Liver (tissue), 9 donors: ENCODE results near the gene MICAL1. TPM values are rescaled to one million over a fixed set of nuclear protein-coding genes. Genes with fewer than 3 reads are reported as not detected.

Experiments used
- DNase-seq: peaks from one replicate; pipeline ENCODE4 v3.0.0-alpha.2; 2017; ENCODE audit warnings: low spot score
- H3K27ac ChIP-seq, 2 donors: one replicate each; pipeline ENCODE4 v1.7.0; 2013; ENCODE audit warnings: inconsistent platforms in 2 of 2, low read length in 2 of 2, control low read depth in 1 of 2, low read depth in 1 of 2, mild to moderate bottlenecking in 1 of 2
- H3K27me3 ChIP-seq, 4 donors: one replicate each; pipeline versions ENCODE4 v1.6.1 to v1.7.0; 2013; ENCODE audit warnings: low read length in 3 of 4, inconsistent platforms in 1 of 4, mild to moderate bottlenecking in 1 of 4, moderate library complexity in 1 of 4; ENCODE audit not compliant: control insufficient read depth in 4 of 4, insufficient read depth in 4 of 4
- H3K36me3 ChIP-seq, 4 donors: one replicate each; pipeline versions ENCODE4 v1.6.1 to v1.7.0; 2013; ENCODE audit warnings: low read length in 3 of 4, mild to moderate bottlenecking in 3 of 4, low read depth in 1 of 4, moderate library complexity in 1 of 4; ENCODE audit not compliant: control insufficient read depth in 4 of 4, insufficient read depth in 3 of 4
- H3K4me1 ChIP-seq, 4 donors: one replicate each; pipeline versions ENCODE4 v1.6.1 to v1.7.0; 2013; ENCODE audit warnings: low read length in 3 of 4, mild to moderate bottlenecking in 3 of 4, moderate library complexity in 1 of 4; ENCODE audit not compliant: control insufficient read depth in 4 of 4, insufficient read depth in 4 of 4
- H3K4me3 ChIP-seq, 3 donors: one replicate each; pipeline versions ENCODE4 v1.6.1 to v1.7.0; 2013; ENCODE audit warnings: low read length in 3 of 3, control low read depth in 1 of 3, low read depth in 1 of 3, mild to moderate bottlenecking in 1 of 3
- H3K9ac ChIP-seq, 2 donors: one replicate each; pipeline ENCODE4 v1.7.0; 2013; ENCODE audit warnings: low read length in 2 of 2, mild to moderate bottlenecking in 2 of 2, moderate library complexity in 2 of 2, control low read depth in 1 of 2, low read depth in 1 of 2
- H3K9me3 ChIP-seq, 4 donors: one replicate each; pipeline versions ENCODE4 v1.6.1 to v1.7.0; 2013; ENCODE audit warnings: low read length in 3 of 4; ENCODE audit not compliant: control insufficient read depth in 4 of 4
- EGR1 ChIP-seq, 2 donors: IDR thresholded peaks; 2 replicates each; pipeline ENCODE4 v1.6.1; 2016 to 2018; ENCODE audit warnings: antibody characterized with exemption in 2 of 2, low read depth in 2 of 2
- FOXA1 ChIP-seq: IDR thresholded peaks from 2 replicates; pipeline ENCODE4 v1.6.1; 2016; ENCODE audit warnings: antibody characterized with exemption
- FOXA2 ChIP-seq: IDR thresholded peaks from 2 replicates; pipeline ENCODE4 v1.6.1; 2016; ENCODE audit warnings: antibody characterized with exemption
- GABPA ChIP-seq, 2 donors: IDR thresholded peaks in 1 of 2; conservative IDR thresholded peaks in 1 of 2; 2 replicates each; pipeline ENCODE4 v1.6.1; 2016; ENCODE audit warnings: antibody characterized with exemption in 2 of 2, mild to moderate bottlenecking in 1 of 2, moderate library complexity in 1 of 2
- HNF4A ChIP-seq, 2 donors: conservative IDR thresholded peaks; 2 replicates each; pipeline ENCODE4 v1.6.1; 2016; ENCODE audit warnings: antibody characterized with exemption in 2 of 2, mild to moderate bottlenecking in 2 of 2
- HNF4G ChIP-seq: IDR thresholded peaks from 2 replicates; pipeline ENCODE4 v1.6.1; 2016; ENCODE audit warnings: antibody characterized with exemption
- JUND ChIP-seq, 2 donors: IDR thresholded peaks; 2 replicates each; pipeline ENCODE4 v1.6.1; 2016; ENCODE audit warnings: antibody characterized with exemption in 2 of 2
- NR2F2 ChIP-seq: IDR thresholded peaks from 2 replicates; pipeline ENCODE4 v1.6.1; 2016; ENCODE audit warnings: antibody characterized with exemption
- RAD21 ChIP-seq, 2 donors: IDR thresholded peaks; 2 replicates each; pipeline ENCODE4 v1.6.1; 2016; ENCODE audit warnings: antibody characterized with exemption in 2 of 2, mild to moderate bottlenecking in 2 of 2
- RXRA ChIP-seq, 2 donors: IDR thresholded peaks; 2 replicates each; pipeline ENCODE4 v1.6.1; 2017 to 2018; ENCODE audit warnings: antibody characterized with exemption in 2 of 2, mild to moderate bottlenecking in 1 of 2
- SP1 ChIP-seq: IDR thresholded peaks from 2 replicates; pipeline ENCODE4 v1.6.1; 2018; ENCODE audit warnings: antibody characterized with exemption, mild to moderate bottlenecking
- TAF1 ChIP-seq: conservative IDR thresholded peaks from 2 replicates; pipeline ENCODE4 v1.6.1; 2016; ENCODE audit warnings: antibody characterized with exemption, mild to moderate bottlenecking
- YY1 ChIP-seq: IDR thresholded peaks from 2 replicates; pipeline ENCODE4 v1.6.1; 2016; ENCODE audit warnings: antibody characterized with exemption, mild to moderate bottlenecking
- WGBS: extraction: QIAGEN DNeasy Blood & Tissue Kit; methylation state at CpG from one replicate; pipeline ENCODE4 v1.1.7; 2013; 5-methylcytosine and 5-hydroxymethylcytosine counted together
- polyA plus RNA-seq, 2 donors: library from polyadenylated mRNA; stranded (reverse) in 1 of 2; unstranded in 1 of 2; fragments of 200-250 nt in 1 of 2; fragments of >200 nt in 1 of 2; fragmentation: Nextera tagmentation in 1 of 2; extraction: Ambion mirVana in 1 of 2; gene quantifications; one replicate each; pipeline versions ENCODE4 v1.2.1 to v1.2.3, GENCODE V29; 2013 to 2015
- total RNA-seq, 2 donors: library from RNA; depleted of rRNA; stranded (reverse); fragments of >200 nt; gene quantifications; one replicate each; pipeline ENCODE4 v1.2.3, GENCODE V29; 2014
- TF ChIP-seq, protein P1 (sequence below): IDR thresholded peaks from 2 replicates; pipeline ENCODE4 v1.6.1; 2016; ENCODE audit warnings: antibody characterized with exemption, mild to moderate bottlenecking
- TF ChIP-seq, protein P2 (sequence below): IDR thresholded peaks from 2 replicates; pipeline ENCODE4 v1.6.1; 2016; ENCODE audit warnings: antibody characterized with exemption
- TF ChIP-seq, protein P3 (sequence below): fragments of 150-350 bp; IDR thresholded peaks from 2 replicates; pipeline ENCODE4 v1.5.1; 2017; ENCODE audit warnings: improper control_type of control experiment, low read depth, low read length; ENCODE audit not compliant: missing input control
- TF ChIP-seq, protein P4 (sequence below): IDR thresholded peaks from 2 replicates; pipeline ENCODE4 v1.6.1; 2016; ENCODE audit warnings: antibody characterized with exemption
- TF ChIP-seq, protein P5 (sequence below): IDR thresholded peaks from 2 replicates; pipeline ENCODE4 v1.6.1; 2016; ENCODE audit warnings: antibody characterized with exemption
- donor health status: healthy.
- donor health status: healthy.
- donor health status: healthy.
- donor health status: healthy.
- donor health status: healthy.

MICAL1 gene
- total and polyA plus RNA-seq, 4 donors: 1.8 to 4.9 (median 3.3) TPM

DNA sequence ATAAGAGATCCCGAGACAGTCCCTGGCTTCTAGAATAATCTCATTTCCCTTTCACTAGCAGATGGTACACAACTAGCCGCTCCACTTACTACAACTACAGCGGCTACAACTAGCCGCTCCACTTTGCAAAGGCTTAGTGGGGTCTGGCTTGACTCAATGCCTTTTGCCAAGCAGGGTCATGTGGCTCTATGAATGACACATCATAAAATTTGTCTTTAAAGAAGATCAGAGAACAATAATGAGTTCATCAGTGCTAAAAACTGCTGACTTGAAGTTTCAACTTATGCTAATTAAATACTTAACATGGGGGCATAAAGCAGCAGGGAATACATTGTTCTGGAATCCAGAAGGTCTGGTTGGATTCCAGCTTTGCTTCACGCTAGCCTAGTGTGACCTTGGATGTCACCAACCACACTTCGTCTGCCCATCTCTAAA is 2.0 kb upstream of the MICAL1 start:
- Histone ChIP-seq H3K9ac (no peak overlapping the region), H3K9me3 (no peaks in the 10 kb centered on the region), H3K36me3 (peaks cover 0 to 7% (median 3%) of the 10 kb centered on the region in 4 donors), H3K4me1 (peaks cover 8 to 19% (median 16%) of the 10 kb centered on the region in 4 donors), H3K27me3 (no peaks in the 10 kb centered on the region), H3K27ac (no peak overlapping the region), H3K4me3 (no peak overlapping the region)
- 91% methylated on average over 6 of the region's 6 CpGs for whole genome bisulfite sequencing
- TF ChIP-seq JUND (IDR thresholded peaks at IDR 0.05) (no peak), RAD21 (IDR thresholded peaks at IDR 0.05) (no peak), HNF4G (no peak), NR2F2 (no peak), YY1 (no peak)
- TF ChIP-seq, protein P1, sequence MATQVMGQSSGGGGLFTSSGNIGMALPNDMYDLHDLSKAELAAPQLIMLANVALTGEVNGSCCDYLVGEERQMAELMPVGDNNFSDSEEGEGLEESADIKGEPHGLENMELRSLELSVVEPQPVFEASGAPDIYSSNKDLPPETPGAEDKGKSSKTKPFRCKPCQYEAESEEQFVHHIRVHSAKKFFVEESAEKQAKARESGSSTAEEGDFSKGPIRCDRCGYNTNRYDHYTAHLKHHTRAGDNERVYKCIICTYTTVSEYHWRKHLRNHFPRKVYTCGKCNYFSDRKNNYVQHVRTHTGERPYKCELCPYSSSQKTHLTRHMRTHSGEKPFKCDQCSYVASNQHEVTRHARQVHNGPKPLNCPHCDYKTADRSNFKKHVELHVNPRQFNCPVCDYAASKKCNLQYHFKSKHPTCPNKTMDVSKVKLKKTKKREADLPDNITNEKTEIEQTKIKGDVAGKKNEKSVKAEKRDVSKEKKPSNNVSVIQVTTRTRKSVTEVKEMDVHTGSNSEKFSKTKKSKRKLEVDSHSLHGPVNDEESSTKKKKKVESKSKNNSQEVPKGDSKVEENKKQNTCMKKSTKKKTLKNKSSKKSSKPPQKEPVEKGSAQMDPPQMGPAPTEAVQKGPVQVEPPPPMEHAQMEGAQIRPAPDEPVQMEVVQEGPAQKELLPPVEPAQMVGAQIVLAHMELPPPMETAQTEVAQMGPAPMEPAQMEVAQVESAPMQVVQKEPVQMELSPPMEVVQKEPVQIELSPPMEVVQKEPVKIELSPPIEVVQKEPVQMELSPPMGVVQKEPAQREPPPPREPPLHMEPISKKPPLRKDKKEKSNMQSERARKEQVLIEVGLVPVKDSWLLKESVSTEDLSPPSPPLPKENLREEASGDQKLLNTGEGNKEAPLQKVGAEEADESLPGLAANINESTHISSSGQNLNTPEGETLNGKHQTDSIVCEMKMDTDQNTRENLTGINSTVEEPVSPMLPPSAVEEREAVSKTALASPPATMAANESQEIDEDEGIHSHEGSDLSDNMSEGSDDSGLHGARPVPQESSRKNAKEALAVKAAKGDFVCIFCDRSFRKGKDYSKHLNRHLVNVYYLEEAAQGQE: no peak
- no peak for DNase-seq

DNA sequence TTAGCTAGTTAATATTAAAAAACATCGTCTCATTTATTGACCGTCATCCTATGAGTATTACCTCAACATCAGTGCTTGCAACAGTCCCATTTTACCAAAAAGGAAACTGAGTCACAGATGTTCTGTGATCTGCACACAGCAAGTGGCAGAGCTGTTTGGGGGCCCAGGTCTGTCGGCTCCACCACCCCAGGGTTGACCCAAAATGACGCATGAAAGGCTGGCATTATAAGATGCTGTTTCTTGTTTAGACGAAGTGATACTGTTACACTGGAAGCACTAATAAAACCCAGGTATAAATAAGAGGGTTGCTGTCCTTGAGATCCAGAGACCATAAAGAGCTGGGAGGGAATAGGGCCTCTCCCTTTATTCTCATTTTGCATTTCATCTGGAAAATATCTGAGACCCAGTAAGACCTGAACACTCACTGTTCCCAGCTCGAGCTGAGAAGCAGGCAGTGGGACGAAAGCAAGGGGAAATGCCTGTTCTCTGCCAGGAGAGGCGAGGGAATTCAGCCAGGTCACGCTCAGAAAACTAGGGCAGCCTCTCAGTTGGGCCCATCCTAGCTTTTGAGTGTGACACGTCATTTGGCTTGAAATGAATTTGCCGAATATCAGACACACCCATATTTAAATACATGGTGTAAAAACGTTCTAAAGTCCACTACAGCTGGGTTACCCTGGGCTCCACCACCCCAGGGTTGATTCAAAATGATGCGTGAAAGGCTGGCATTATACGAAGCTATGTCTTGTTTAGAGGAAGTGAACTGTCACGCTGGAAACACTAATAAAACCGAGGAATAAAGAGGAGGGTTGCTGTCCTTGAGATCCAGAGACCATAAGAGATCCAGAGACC is 1.4 kb upstream of the MICAL1 start:
- Histone ChIP-seq H3K4me1 (peaks cover 8 to 19% (median 16%) of the 10 kb centered on the region in 4 donors), H3K4me3 (no peak overlapping the region), H3K27me3 (no peaks in the 10 kb centered on the region), H3K9me3 (no peaks in the 10 kb centered on the region), H3K9ac (no peak overlapping the region), H3K27ac (no peak overlapping the region), H3K36me3 (peaks cover 0 to 6% (median 3%) of the 10 kb centered on the region in 4 donors)
- no peak for TF ChIP-seq YY1
- no peak for TF ChIP-seq HNF4G
- TF ChIP-seq NR2F2: no peak
- TF ChIP-seq EGR1 (IDR thresholded peaks at IDR 0.05; ENCODE audit: low read depth in 2 of 2): no peak
- peak in 1 of 2 donors; percentile 23 for TF ChIP-seq RAD21 (IDR thresholded peaks at IDR 0.05)
- no peak for TF ChIP-seq RXRA (IDR thresholded peaks at IDR 0.05)
- TF ChIP-seq JUND (IDR thresholded peaks at IDR 0.05): no peak
- TF ChIP-seq, protein P1: no peak
- peak in 1 of 2 donors; percentile 43 for TF ChIP-seq HNF4A (conservative IDR thresholded peaks at IDR 0.05)
- TF ChIP-seq TAF1: no peak
- TF ChIP-seq, protein P2, sequence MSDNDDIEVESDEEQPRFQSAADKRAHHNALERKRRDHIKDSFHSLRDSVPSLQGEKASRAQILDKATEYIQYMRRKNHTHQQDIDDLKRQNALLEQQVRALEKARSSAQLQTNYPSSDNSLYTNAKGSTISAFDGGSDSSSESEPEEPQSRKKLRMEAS: no peak
- TF ChIP-seq GABPA (IDR thresholded peaks at IDR 0.05 in 1 of 2, conservative IDR thresholded peaks at IDR 0.05 in 1 of 2): no peak
- TF ChIP-seq, protein P3, sequence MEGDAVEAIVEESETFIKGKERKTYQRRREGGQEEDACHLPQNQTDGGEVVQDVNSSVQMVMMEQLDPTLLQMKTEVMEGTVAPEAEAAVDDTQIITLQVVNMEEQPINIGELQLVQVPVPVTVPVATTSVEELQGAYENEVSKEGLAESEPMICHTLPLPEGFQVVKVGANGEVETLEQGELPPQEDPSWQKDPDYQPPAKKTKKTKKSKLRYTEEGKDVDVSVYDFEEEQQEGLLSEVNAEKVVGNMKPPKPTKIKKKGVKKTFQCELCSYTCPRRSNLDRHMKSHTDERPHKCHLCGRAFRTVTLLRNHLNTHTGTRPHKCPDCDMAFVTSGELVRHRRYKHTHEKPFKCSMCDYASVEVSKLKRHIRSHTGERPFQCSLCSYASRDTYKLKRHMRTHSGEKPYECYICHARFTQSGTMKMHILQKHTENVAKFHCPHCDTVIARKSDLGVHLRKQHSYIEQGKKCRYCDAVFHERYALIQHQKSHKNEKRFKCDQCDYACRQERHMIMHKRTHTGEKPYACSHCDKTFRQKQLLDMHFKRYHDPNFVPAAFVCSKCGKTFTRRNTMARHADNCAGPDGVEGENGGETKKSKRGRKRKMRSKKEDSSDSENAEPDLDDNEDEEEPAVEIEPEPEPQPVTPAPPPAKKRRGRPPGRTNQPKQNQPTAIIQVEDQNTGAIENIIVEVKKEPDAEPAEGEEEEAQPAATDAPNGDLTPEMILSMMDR: no peak
- peak; percentile 42 for TF ChIP-seq SP1
- no peak for TF ChIP-seq FOXA1
- TF ChIP-seq, protein P4, sequence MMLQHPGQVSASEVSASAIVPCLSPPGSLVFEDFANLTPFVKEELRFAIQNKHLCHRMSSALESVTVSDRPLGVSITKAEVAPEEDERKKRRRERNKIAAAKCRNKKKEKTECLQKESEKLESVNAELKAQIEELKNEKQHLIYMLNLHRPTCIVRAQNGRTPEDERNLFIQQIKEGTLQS: no peak
- no peak for TF ChIP-seq FOXA2
- TF ChIP-seq, protein P5, sequence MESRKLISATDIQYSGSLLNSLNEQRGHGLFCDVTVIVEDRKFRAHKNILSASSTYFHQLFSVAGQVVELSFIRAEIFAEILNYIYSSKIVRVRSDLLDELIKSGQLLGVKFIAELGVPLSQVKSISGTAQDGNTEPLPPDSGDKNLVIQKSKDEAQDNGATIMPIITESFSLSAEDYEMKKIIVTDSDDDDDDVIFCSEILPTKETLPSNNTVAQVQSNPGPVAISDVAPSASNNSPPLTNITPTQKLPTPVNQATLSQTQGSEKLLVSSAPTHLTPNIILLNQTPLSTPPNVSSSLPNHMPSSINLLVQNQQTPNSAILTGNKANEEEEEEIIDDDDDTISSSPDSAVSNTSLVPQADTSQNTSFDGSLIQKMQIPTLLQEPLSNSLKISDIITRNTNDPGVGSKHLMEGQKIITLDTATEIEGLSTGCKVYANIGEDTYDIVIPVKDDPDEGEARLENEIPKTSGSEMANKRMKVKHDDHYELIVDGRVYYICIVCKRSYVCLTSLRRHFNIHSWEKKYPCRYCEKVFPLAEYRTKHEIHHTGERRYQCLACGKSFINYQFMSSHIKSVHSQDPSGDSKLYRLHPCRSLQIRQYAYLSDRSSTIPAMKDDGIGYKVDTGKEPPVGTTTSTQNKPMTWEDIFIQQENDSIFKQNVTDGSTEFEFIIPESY: no peak
- no peak for DNase-seq
- WGBS: 62% methylated on average over 16 of the region's 16 CpGs
